Measurements from ENCODE around the gene SRRM3. TPM values are rescaled to one million over a fixed set of nuclear protein-coding genes. Genes with fewer than 3 reads are reported as not detected.
"Not testable (repeated sequence)": the region's sequence is repeated elsewhere in the genome, so short reads cannot be mapped to it uniquely, and the experiment has no call there.

The SRRM3 gene
- total and polyA plus RNA-seq, 2 experiments from 2014 or later = 0.39 to 0.65 TPM

DNA sequence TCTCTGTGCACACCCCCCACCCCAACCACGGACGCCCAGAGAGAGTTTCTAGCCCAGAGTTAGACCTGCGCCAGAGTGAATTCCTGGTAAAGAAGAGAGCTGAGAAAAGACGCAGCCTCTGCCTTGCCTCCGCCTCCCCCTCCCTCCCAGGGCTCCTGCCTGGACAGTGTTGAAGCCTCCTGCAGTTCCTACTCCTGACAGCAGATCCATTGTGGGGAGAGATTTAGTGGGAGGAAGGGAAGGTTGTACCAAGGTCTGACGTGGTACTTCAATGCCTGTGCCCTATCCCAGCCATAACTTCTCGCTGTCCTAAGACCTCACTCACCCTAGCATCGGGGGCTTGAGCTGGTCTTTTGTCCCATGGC lies 952 bp downstream of the SRRM3 start:
- Histone ChIP-seq H3K4me3 (no peak overlapping the region), H3K27ac (no peak overlapping the region), H3F3A (ENCODE audit: insufficient read depth) (no peaks in the 10 kb centered on the region), H3K9me2 (ENCODE audit: insufficient read depth) (no peaks in the 10 kb centered on the region), H2AFZ (no peak overlapping the region), H3K79me2 (ENCODE audit: insufficient read depth) (no peaks in the 10 kb centered on the region), H4K20me1 (ENCODE audit: insufficient read depth) (no peaks in the 10 kb centered on the region), H3K9ac (no peak overlapping the region), H3K9me3 (ENCODE audit: low read depth) (no peaks in the 10 kb centered on the region), H3K4me2 (ENCODE audit: unreplicated experiment) (no peak overlapping the region), H3K27me3 (replicated peaks; ENCODE audit: insufficient read depth) (no peaks in the 10 kb centered on the region), H3K36me3 (ENCODE audit: low read depth) (no peaks in the 10 kb centered on the region), H3K4me1 (ENCODE audit: insufficient read depth) (no peaks in the 10 kb centered on the region)
- DNase-seq = no peak
- TF ChIP-seq EZH2 (IDR thresholded peaks at IDR 0.05; ENCODE audit: insufficient read depth, poor library complexity, severe bottlenecking) (no peak), EZH2phosphoT487 (IDR thresholded peaks at IDR 0.05; ENCODE audit: insufficient read depth, low read depth) (no peak)
- 22 to 26% methylated on average over 8 of the region's 8 CpGs for WGBS, 2 experiments (ENCODE audit: low coverage in 1 of 2, low lambda C conversion rate in 2 of 2, missing lambda C conversion rate in 2 of 2)
- in situ Hi-C loops (cut with MboI) = no loop called here

DNA sequence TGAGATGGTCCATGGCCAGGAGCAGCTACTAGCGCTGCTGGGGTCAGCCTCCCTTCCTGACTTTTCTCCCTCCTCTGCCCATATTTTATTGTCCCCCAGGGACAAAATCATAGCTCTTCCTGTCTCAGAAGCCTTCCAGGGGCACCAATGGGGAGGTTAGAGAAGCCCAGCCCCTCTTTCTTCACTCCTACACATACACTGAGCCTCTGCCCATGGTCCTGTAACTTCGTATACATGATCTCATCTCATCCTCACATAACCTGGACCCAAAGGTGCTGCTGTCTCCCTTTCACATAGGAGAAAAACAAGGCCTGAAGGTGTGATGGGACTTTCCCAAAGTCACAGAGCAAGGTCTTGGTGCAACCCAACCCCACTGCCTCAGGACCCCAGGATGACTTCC lies 2.5 kb downstream of the SRRM3 start:
- DNase-seq = no peak
- no peak overlapping the region for H3K4me2 ChIP-seq (ENCODE audit: unreplicated experiment)
- H3K27ac ChIP-seq = no peak overlapping the region
- no peak overlapping the region for H2AFZ ChIP-seq
- no peaks in the 10 kb centered on the region for H4K20me1 ChIP-seq (ENCODE audit: insufficient read depth)
- no peaks in the 10 kb centered on the region for H3K79me2 ChIP-seq (ENCODE audit: insufficient read depth)
- H3K9me3 ChIP-seq (ENCODE audit: low read depth) = no peaks in the 10 kb centered on the region
- WGBS, 2 experiments (ENCODE audit: low coverage in 1 of 2, low lambda C conversion rate in 2 of 2, missing lambda C conversion rate in 2 of 2) = 40 to 41% methylated on average over 2 of the region's 2 CpGs
- no peaks in the 10 kb centered on the region for H3K27me3 ChIP-seq (replicated peaks; ENCODE audit: insufficient read depth)
- in situ Hi-C loops (cut with MboI) = no loop called here
- H3K9ac ChIP-seq = no peak overlapping the region
- no peak overlapping the region for H3K4me3 ChIP-seq
- no peaks in the 10 kb centered on the region for H3K9me2 ChIP-seq (ENCODE audit: insufficient read depth)
- H3K4me1 ChIP-seq (ENCODE audit: insufficient read depth) = no peaks in the 10 kb centered on the region
- no peaks in the 10 kb centered on the region for H3K36me3 ChIP-seq (ENCODE audit: low read depth)
- H3F3A ChIP-seq (ENCODE audit: insufficient read depth) = no peaks in the 10 kb centered on the region
- TF ChIP-seq EZH2 (IDR thresholded peaks at IDR 0.05; ENCODE audit: insufficient read depth, poor library complexity, severe bottlenecking) (no peak), EZH2phosphoT487 (IDR thresholded peaks at IDR 0.05; ENCODE audit: insufficient read depth, low read depth) (no peak)

DNA sequence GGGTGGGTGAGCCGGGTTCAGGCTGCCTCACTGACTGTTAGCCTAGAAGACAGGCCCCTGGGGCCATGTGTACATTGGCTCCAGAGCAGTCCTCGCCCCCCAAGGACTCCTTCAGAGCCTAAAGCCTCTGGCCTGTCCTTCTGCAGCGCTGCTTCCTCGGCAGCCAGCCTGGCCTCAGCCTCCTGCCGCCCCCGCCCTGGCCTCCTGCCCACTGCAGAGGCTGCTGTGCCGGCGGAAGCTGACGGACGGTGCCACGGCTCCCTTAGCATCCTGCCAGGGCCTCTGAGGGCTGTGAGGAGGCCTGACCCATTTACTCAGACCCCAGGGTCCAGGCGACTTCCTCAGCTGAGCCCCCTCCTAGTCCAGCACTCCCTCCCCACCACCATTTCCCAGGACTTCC lies 4.9 kb downstream of the SRRM3 start:
- Histone ChIP-seq H3K79me2 (ENCODE audit: insufficient read depth) (no peaks in the 10 kb centered on the region), H3K4me3 (no peak overlapping the region), H3K9me2 (ENCODE audit: insufficient read depth) (no peaks in the 10 kb centered on the region), H3K9me3 (ENCODE audit: low read depth) (no peaks in the 10 kb centered on the region), H3F3A (ENCODE audit: insufficient read depth) (no peaks in the 10 kb centered on the region), H3K4me1 (ENCODE audit: insufficient read depth) (no peaks in the 10 kb centered on the region), H3K27me3 (replicated peaks; ENCODE audit: insufficient read depth) (0 out of 2 replicates have a peak, but pooled peaks cover 4% of the 10 kb centered on the region), H3K27ac (no peak overlapping the region), H3K36me3 (ENCODE audit: low read depth) (no peaks in the 10 kb centered on the region), H3K4me2 (ENCODE audit: unreplicated experiment) (no peak overlapping the region), H2AFZ (no peak overlapping the region), H3K9ac (no peak overlapping the region), H4K20me1 (ENCODE audit: insufficient read depth) (no peaks in the 10 kb centered on the region)
- WGBS, 2 experiments (ENCODE audit: low coverage in 1 of 2, low lambda C conversion rate in 2 of 2, missing lambda C conversion rate in 2 of 2) = 26 to 28% methylated on average over 10 to 11 of the region's 12 CpGs
- DNase-seq = peak; percentile 45
- TF ChIP-seq EZH2phosphoT487 (IDR thresholded peaks at IDR 0.05; ENCODE audit: insufficient read depth, low read depth) (no peak), EZH2 (IDR thresholded peaks at IDR 0.05; ENCODE audit: insufficient read depth, poor library complexity, severe bottlenecking) (no peak)
- in situ Hi-C loops (cut with MboI) = no loop called here

DNA sequence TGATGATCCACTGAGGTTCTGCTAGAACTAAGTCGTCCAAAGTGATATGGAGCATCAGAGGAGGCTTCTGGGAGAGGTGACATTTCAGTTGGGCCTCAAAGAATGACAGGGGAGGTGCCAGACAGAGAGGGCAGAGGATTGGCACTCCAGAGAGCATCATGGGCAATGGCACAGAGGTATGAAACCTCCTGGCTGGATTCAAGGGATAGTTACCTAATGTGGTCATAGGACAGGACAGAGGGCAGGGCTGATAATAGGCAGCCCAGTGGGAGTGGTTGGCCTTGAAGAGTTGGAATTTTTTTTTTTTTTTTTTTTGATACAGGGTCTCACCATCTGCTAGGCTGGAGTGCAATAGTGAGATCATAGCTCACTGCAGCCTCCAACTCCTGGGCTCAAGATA lies 7.6 kb downstream of the SRRM3 start:
- H4K20me1 ChIP-seq (ENCODE audit: insufficient read depth) = no peaks in the 10 kb centered on the region
- no peak overlapping the region for H3K9ac ChIP-seq
- in situ Hi-C loops (cut with MboI) = no loop called here
- H3K27ac ChIP-seq = no peak overlapping the region
- no peaks in the 10 kb centered on the region for H3K4me1 ChIP-seq (ENCODE audit: insufficient read depth)
- H2AFZ ChIP-seq = no peak overlapping the region
- no peak overlapping the region for H3K4me2 ChIP-seq (ENCODE audit: unreplicated experiment)
- H3K9me3 ChIP-seq (ENCODE audit: low read depth) = no peaks in the 10 kb centered on the region
- no peaks in the 10 kb centered on the region for H3K36me3 ChIP-seq (ENCODE audit: low read depth)
- 0 out of 2 replicates have a peak, but pooled peaks cover 4% of the 10 kb centered on the region for H3K27me3 ChIP-seq (replicated peaks; ENCODE audit: insufficient read depth)
- DNase-seq = no peak
- H3K79me2 ChIP-seq (ENCODE audit: insufficient read depth) = no peaks in the 10 kb centered on the region
- no peak overlapping the region for H3K4me3 ChIP-seq
- 0% methylated on average over 1 of the region's 1 CpG for whole genome bisulfite sequencing, 2 experiments (ENCODE audit: low coverage in 1 of 2, low lambda C conversion rate in 2 of 2, missing lambda C conversion rate in 2 of 2)
- no peaks in the 10 kb centered on the region for H3F3A ChIP-seq (ENCODE audit: insufficient read depth)
- H3K9me2 ChIP-seq (ENCODE audit: insufficient read depth) = no peaks in the 10 kb centered on the region
- TF ChIP-seq EZH2phosphoT487 (IDR thresholded peaks at IDR 0.05; ENCODE audit: insufficient read depth, low read depth) = no peak

DNA sequence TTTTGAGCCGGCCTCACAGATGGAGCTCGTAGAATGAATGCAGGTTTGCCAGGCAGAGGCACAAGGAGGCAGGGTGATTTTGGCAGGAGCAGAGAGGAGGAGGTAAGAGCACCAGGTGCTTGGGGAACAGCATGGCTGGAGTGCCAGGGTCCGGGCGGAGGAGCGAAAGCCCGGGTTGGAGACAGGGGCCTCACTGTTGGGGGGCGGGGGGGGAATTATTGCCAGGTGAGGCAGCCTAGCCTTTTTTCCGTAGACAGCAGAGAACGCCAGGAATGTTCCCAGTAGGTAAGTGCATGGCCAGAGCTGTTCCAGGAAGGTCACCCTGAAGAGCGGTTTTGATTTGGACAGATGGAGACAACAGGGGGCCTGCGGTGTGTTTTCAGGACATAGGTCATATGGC lies 9.5 kb downstream of the SRRM3 start:
- Histone ChIP-seq H3K9me2 (ENCODE audit: insufficient read depth) (no peaks in the 10 kb centered on the region), H3K27me3 (replicated peaks; ENCODE audit: insufficient read depth) (0 out of 2 replicates have a peak, but pooled peaks cover 4% of the 10 kb centered on the region), H3K27ac (no peak overlapping the region), H3K4me1 (ENCODE audit: insufficient read depth) (no peaks in the 10 kb centered on the region), H3K4me3 (no peak overlapping the region), H2AFZ (no peak overlapping the region), H3F3A (ENCODE audit: insufficient read depth) (no peaks in the 10 kb centered on the region), H3K36me3 (ENCODE audit: low read depth) (no peaks in the 10 kb centered on the region), H4K20me1 (ENCODE audit: insufficient read depth) (no peaks in the 10 kb centered on the region), H3K4me2 (ENCODE audit: unreplicated experiment) (no peak overlapping the region), H3K79me2 (ENCODE audit: insufficient read depth) (no peaks in the 10 kb centered on the region), H3K9ac (no peak overlapping the region), H3K9me3 (ENCODE audit: low read depth) (no peaks in the 10 kb centered on the region)
- no peak for DNase-seq
- in situ Hi-C loops (cut with MboI) = no loop called here
- TF ChIP-seq EZH2phosphoT487 (IDR thresholded peaks at IDR 0.05; ENCODE audit: insufficient read depth, low read depth) = no peak
- WGBS, 2 experiments (ENCODE audit: low coverage in 1 of 2, low lambda C conversion rate in 2 of 2, missing lambda C conversion rate in 2 of 2) = 35 to 47% methylated on average over 9 to 11 of the region's 11 CpGs

DNA sequence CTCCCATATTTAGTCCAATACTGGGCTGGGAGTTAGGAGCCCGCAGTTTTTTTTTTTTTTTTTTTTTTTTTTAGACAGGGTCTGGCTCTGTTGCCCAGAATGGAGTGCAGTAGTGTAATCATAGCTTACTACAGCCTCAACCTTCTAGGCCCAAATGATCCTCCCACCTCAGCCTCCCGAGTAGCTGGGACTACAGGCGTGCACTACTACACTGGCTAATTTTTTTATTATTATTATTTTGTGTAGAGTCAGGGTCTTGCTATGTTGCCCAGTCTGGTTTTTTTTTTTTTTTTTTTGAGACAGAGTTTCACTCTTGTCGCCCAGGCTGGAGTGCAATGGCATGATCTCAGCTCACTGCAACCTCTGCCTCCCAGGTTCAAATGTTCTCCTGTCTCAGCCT lies 13.7 kb downstream of the SRRM3 start:
- H3K27ac ChIP-seq; H3K4me3 ChIP-seq; H3K9me3 ChIP-seq (ENCODE audit: low read depth); H2AFZ ChIP-seq; H3K79me2 ChIP-seq (ENCODE audit: insufficient read depth); in situ Hi-C loops (cut with MboI); H4K20me1 ChIP-seq (ENCODE audit: insufficient read depth); H3K9ac ChIP-seq; H3K9me2 ChIP-seq (ENCODE audit: insufficient read depth); H3K4me2 ChIP-seq (ENCODE audit: unreplicated experiment); H3F3A ChIP-seq (ENCODE audit: insufficient read depth); H3K4me1 ChIP-seq (ENCODE audit: insufficient read depth); H3K36me3 ChIP-seq (ENCODE audit: low read depth); DNase-seq: not testable (repeated sequence)
- peaks cover 14% of the 10 kb centered on the region; the same call in 1 of the 2 replicates for H3K27me3 ChIP-seq (replicated peaks; ENCODE audit: insufficient read depth)
- 42 to 47% methylated on average over 4 of the region's 4 CpGs for WGBS, 2 experiments (ENCODE audit: low coverage in 1 of 2, low lambda C conversion rate in 2 of 2, missing lambda C conversion rate in 2 of 2)
